Measurements from ENCODE around the gene MISP. TPM values are rescaled to one million over a fixed set of nuclear protein-coding genes. Genes with fewer than 3 reads are reported as not detected.

MISP gene
- total RNA-seq, 2 experiments from 2014 or later, result not detected

DNA sequence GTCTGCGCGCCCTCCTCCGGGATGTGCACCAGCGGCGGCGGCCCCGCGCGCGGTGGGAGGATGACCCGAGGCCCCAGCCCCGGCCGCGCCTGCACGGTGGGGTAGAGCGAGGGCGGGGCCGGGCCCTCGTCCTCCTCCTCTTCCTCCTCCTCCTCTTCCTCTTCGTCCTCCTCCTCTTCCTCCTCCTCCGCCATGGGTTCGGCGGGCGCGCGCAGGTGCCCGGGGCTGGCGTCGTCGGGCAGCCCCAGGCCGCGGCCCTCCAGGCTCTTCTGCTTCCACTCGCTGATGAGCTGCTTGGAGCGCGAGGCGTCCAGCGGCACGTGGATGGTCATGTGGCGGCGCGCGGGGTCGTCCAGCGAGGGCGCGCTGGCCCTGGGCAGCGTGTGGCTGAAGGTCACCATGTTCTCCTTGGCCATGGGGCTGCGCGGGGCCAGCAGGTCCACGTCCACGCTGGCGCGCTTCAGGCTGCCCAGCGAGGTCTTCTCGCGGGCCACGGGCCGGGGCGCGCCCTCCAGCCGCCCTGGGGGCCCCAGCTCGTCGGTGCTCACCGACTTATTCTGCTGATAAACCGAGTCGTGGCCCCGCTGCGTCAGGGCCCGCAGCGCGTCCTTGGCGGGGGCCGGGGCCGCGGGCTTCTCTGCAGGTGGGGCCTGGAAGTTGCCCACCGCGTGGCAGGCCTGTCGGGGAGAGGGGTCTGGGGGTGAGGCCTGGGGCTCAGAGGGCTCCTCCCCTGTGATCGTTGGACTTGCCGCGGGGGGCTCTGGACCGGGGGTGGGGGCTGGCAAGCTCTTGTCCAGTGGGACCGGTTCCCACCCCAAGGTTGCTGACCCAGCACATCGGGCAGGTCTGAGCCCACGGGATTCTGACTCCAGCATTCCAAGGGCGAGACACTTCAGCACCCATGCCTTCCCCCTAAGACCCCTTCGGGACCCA is 62.6 kb downstream of the MISP start:
- ChIA-PET POLR2A (interaction anchor here (1.8 to 4.0 kb wide), 2 partner anchors 13 to 171 kb away, joined by 4 to 106 read pairs; partner anchors contain the start of genes PTBP1 and WDR18), CTCF (no interaction called here)
- H3K4me1 Mint-ChIP-seq (ENCODE audit: low read depth), result no peaks in the 10 kb centered on the region
- peaks cover 47% of the 10 kb centered on the region for H3K36me3 Mint-ChIP-seq (ENCODE audit: low read depth)
- ATAC-seq (no peak), DNase-seq (no peak)
- H3K4me3 Mint-ChIP-seq, result no peak overlapping the region
- TF ChIP-seq, protein P1, sequence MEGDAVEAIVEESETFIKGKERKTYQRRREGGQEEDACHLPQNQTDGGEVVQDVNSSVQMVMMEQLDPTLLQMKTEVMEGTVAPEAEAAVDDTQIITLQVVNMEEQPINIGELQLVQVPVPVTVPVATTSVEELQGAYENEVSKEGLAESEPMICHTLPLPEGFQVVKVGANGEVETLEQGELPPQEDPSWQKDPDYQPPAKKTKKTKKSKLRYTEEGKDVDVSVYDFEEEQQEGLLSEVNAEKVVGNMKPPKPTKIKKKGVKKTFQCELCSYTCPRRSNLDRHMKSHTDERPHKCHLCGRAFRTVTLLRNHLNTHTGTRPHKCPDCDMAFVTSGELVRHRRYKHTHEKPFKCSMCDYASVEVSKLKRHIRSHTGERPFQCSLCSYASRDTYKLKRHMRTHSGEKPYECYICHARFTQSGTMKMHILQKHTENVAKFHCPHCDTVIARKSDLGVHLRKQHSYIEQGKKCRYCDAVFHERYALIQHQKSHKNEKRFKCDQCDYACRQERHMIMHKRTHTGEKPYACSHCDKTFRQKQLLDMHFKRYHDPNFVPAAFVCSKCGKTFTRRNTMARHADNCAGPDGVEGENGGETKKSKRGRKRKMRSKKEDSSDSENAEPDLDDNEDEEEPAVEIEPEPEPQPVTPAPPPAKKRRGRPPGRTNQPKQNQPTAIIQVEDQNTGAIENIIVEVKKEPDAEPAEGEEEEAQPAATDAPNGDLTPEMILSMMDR (IDR thresholded peaks at IDR 0.05), result no peak
- H3K9me3 Mint-ChIP-seq, result no peaks in the 10 kb centered on the region
- H3K27ac Mint-ChIP-seq, result no peak overlapping the region
- intact Hi-C loops (cut with micrococcal nuclease), result no loop called here
- H3K27me3 Mint-ChIP-seq, result no peaks in the 10 kb centered on the region

Small RNAs within 50 kb of the gene (microRNA-seq; reads per million reads assigned to microRNA genes)
- gene MIR3187 (ENCODE audit: borderline microRNAs expressed, borderline replicate concordance) (48.4 reads per million, percentile 57 among the genes with 10 or more reads in this experiment), gene MIR4745 (ENCODE audit: borderline microRNAs expressed, borderline replicate concordance) (12.4 reads per million, percentile 38 among the genes with 10 or more reads in this experiment)

Other genes with a start within 250 kb of the MISP start
- gene TPGS1, start 243.6 kb upstream of the MISP start, total RNA-seq, result 1 to 10 TPM; 8.9 to 9.3 TPM
- gene CDC34, start 219.4 kb upstream of the MISP start, total RNA-seq, result 10 to 100 TPM; 38.1 to 43.7 TPM
- gene GZMM, start 207.1 kb upstream of the MISP start, total RNA-seq, result 10 to 100 TPM; 52.7 to 58.5 TPM
- 100 to 1,000 TPM; 159 to 160 TPM for gene BSG, start 178.5 kb upstream of the MISP start, total RNA-seq
- gene HCN2, start 161.2 kb upstream of the MISP start, total RNA-seq, result under 1 TPM; 0.18 TPM
- gene POLRMT, start 117.6 kb upstream of the MISP start, total RNA-seq, result 10 to 100 TPM; 66.6 to 67.9 TPM
- under 1 TPM in 1 of 2 experiments, not detected in 1; 0.16 TPM for gene FGF22, start 111.2 kb upstream of the MISP start, total RNA-seq
- 100 to 1,000 TPM in 1 of 2 experiments, 10 to 100 TPM in 1; 99.1 to 101 TPM for gene RNF126, start 87.9 kb upstream of the MISP start, total RNA-seq
- gene FSTL3, start 74.7 kb upstream of the MISP start, total RNA-seq, result 10 to 100 TPM; 12.3 TPM
- gene PRSS57, start 55.7 kb upstream of the MISP start, total RNA-seq, result not detected
- gene PALM, start 42.2 kb upstream of the MISP start, total RNA-seq, result under 1 TPM; 0.22 to 0.36 TPM
- gene PTBP1, start 46.3 kb downstream of the MISP start, total RNA-seq, result 100 to 1,000 TPM; 581 to 582 TPM
- gene PLPPR3, start 70.8 kb downstream of the MISP start, total RNA-seq, result not detected
- gene AZU1, start 76.7 kb downstream of the MISP start, total RNA-seq, result not detected
- not detected for gene PRTN3, start 89.9 kb downstream of the MISP start, total RNA-seq
- gene ELANE, start 101.2 kb downstream of the MISP start, total RNA-seq, result not detected
- 1 to 10 TPM in 1 of 2 experiments, under 1 TPM in 1; 0.60 to 1.4 TPM for gene CFD, start 108.6 kb downstream of the MISP start, total RNA-seq
- gene MED16, start 142.1 kb downstream of the MISP start, total RNA-seq, result 10 to 100 TPM; 37.6 to 37.8 TPM
- gene RNU6-9, start 142.4 kb downstream of the MISP start, total RNA-seq, result not detected
- gene R3HDM4, start 162.1 kb downstream of the MISP start, total RNA-seq, result 10 to 100 TPM; 58.4 to 61.5 TPM
- 10 to 100 TPM; 14.0 to 15.5 TPM for gene KISS1R, start 166.2 kb downstream of the MISP start, total RNA-seq
- gene ARID3A, start 174.9 kb downstream of the MISP start, total RNA-seq, result 10 to 100 TPM; 18.7 to 22.1 TPM
- gene WDR18, start 233.2 kb downstream of the MISP start, total RNA-seq, result 10 to 100 TPM; 75.3 to 78.1 TPM
- under 1 TPM in 1 of 2 experiments, not detected in 1; 0.07 TPM for gene GRIN3B, start 249.3 kb downstream of the MISP start, total RNA-seq